ENCODE results near the gene GSK3B. TPM values are rescaled to one million over a fixed set of nuclear protein-coding genes. Genes with fewer than 3 reads are reported as not detected.
A peak's percentile ranks its signal among the peaks of the same experiment; 100 is the strongest.
"Not testable (repeated sequence)": the region's sequence is repeated elsewhere in the genome, so short reads cannot be mapped to it uniquely, and the experiment has no call there.

The GSK3B gene
- total RNA-seq, 2 donors from 2014 or later, result 26.3 to 44.2 TPM

- ATAC-seq; H3K27ac Mint-ChIP-seq; DNase-seq (ENCODE audit: low spot score in 2 of 2): not testable (repeated sequence)
- peaks cover 16 to 33% of the 10 kb centered on the region in 2 donors for H3K9me3 Mint-ChIP-seq
- H3K36me3 Mint-ChIP-seq, result peaks cover 19 to 62% of the 10 kb centered on the region in 2 donors
Observed at GRCh38 chr3:120005741-120006140, 88.5 kb downstream of the GSK3B start.

- not testable (repeated sequence) for DNase-seq (ENCODE audit: low spot score in 2 of 2)
- H3K36me3 Mint-ChIP-seq, result peaks cover 31 to 71% of the 10 kb centered on the region in 2 donors
Observed at GRCh38 chr3:120004008-120004498, 90.2 kb downstream of the GSK3B start.

GRCh38 chr3:119998166-119998565 lies 96.1 kb downstream of the GSK3B start:
- Mint-ChIP-seq H3K27ac (no peak overlapping the region), H3K36me3 (peaks cover 19 to 35% of the 10 kb centered on the region in 2 donors), H3K9me3 (peaks cover 0 to 16% of the 10 kb centered on the region in 2 donors)
- DNase-seq (ENCODE audit: low spot score in 2 of 2), result no peak
- no peak for ATAC-seq

More at GRCh38 chr3:120004008-120004498, 90.2 kb downstream of the GSK3B start:
- not testable (repeated sequence) for H3K27ac Mint-ChIP-seq, ATAC-seq
- H3K9me3 Mint-ChIP-seq, result peaks cover 12 to 40% of the 10 kb centered on the region in 2 donors

- peak in 1 of 2 donors; percentile 55 for ATAC-seq
- Mint-ChIP-seq H3K27ac (no peak overlapping the region), H3K9me3 (peaks cover 4 to 10% of the 10 kb centered on the region in 2 donors)
Observed at GRCh38 chr3:119990888-119991287, 103.4 kb downstream of the GSK3B start.

GRCh38 chr3:119989981-119990655 lies 104.1 kb downstream of the GSK3B start:
- ATAC-seq, result no peak
- H3K27ac Mint-ChIP-seq, result no peak overlapping the region
- DNase-seq (ENCODE audit: low spot score in 2 of 2), result no peak
- peaks cover 24 to 35% of the 10 kb centered on the region in 2 donors for H3K36me3 Mint-ChIP-seq
- peaks cover 8 to 17% of the 10 kb centered on the region in 2 donors for H3K9me3 Mint-ChIP-seq

More at GRCh38 chr3:119990888-119991287, 103.4 kb downstream of the GSK3B start:
- peaks cover 18 to 28% of the 10 kb centered on the region in 2 donors for H3K36me3 Mint-ChIP-seq
- DNase-seq (ENCODE audit: low spot score in 2 of 2), result no peak

- ATAC-seq; DNase-seq (ENCODE audit: low spot score in 2 of 2); H3K27ac Mint-ChIP-seq: not testable (repeated sequence)
- Mint-ChIP-seq H3K36me3 (peaks cover 55 to 67% of the 10 kb centered on the region in 2 donors), H3K9me3 (peaks cover 21 to 41% of the 10 kb centered on the region in 2 donors)
Observed at GRCh38 chr3:119986812-119987211, 107.4 kb downstream of the GSK3B start.

- H3K9me3 Mint-ChIP-seq, result peaks cover 17 to 39% of the 10 kb centered on the region in 2 donors
- ATAC-seq (no peak), DNase-seq (ENCODE audit: low spot score in 2 of 2) (no peak)
- H3K27ac Mint-ChIP-seq, result no peak overlapping the region
- H3K36me3 Mint-ChIP-seq, result peaks cover 59 to 66% of the 10 kb centered on the region in 2 donors
Observed at GRCh38 chr3:119981386-119981785, 112.9 kb downstream of the GSK3B start.

GRCh38 chr3:119978554-119979208 lies 115.6 kb downstream of the GSK3B start:
- DNase-seq (ENCODE audit: low spot score in 2 of 2) (no peak), ATAC-seq (no peak)
- Mint-ChIP-seq H3K36me3 (peaks cover 36 to 41% of the 10 kb centered on the region in 2 donors), H3K27ac (peak overlapping the region; percentile 4 to 36), H3K9me3 (peaks cover 6 to 18% of the 10 kb centered on the region in 2 donors)

GRCh38 chr3:119977353-119977752 lies 116.9 kb downstream of the GSK3B start:
- peaks cover 0 to 8% of the 10 kb centered on the region in 2 donors for H3K9me3 Mint-ChIP-seq
- ATAC-seq (no peak), DNase-seq (ENCODE audit: low spot score in 2 of 2) (no peak)
- peaks cover 25 to 29% of the 10 kb centered on the region in 2 donors for H3K36me3 Mint-ChIP-seq
- no peak overlapping the region for H3K27ac Mint-ChIP-seq

GRCh38 chr3:119976214-119976613 lies 118.0 kb downstream of the GSK3B start:
- peaks cover 17 to 27% of the 10 kb centered on the region in 2 donors for H3K36me3 Mint-ChIP-seq
- H3K9me3 Mint-ChIP-seq, result peaks cover 0 to 6% of the 10 kb centered on the region in 2 donors
- H3K27ac Mint-ChIP-seq, result no peak overlapping the region
- ATAC-seq, result no peak
- no peak for DNase-seq (ENCODE audit: low spot score in 2 of 2)

- Mint-ChIP-seq H3K9me3 (peaks cover 0 to 6% of the 10 kb centered on the region in 2 donors), H3K27ac (no peak overlapping the region), H3K36me3 (peaks cover 15 to 25% of the 10 kb centered on the region in 2 donors)
- no peak for DNase-seq (ENCODE audit: low spot score in 2 of 2)
- ATAC-seq, result no peak
Observed at GRCh38 chr3:119974656-119975055, 119.6 kb downstream of the GSK3B start.

- DNase-seq (ENCODE audit: low spot score in 2 of 2) (no peak), ATAC-seq (no peak)
- H3K9me3 Mint-ChIP-seq, result no peaks in the 10 kb centered on the region
- no peak overlapping the region for H3K27ac Mint-ChIP-seq
- H3K36me3 Mint-ChIP-seq, result peaks cover 5 to 10% of the 10 kb centered on the region in 2 donors
Observed at GRCh38 chr3:119973018-119973646, 121.1 kb downstream of the GSK3B start.

- DNase-seq (ENCODE audit: low spot score in 2 of 2) (no peak), ATAC-seq (no peak)
- no peak overlapping the region for H3K27ac Mint-ChIP-seq
- no peaks in the 10 kb centered on the region for H3K9me3 Mint-ChIP-seq
- H3K36me3 Mint-ChIP-seq, result peaks cover 0 to 6% of the 10 kb centered on the region in 2 donors
Observed at GRCh38 chr3:119969759-119970158, 124.5 kb downstream of the GSK3B start.

GRCh38 chr3:119967353-119968006 lies 126.8 kb downstream of the GSK3B start:
- ATAC-seq (no peak), DNase-seq (ENCODE audit: low spot score in 2 of 2) (no peak)
- peaks cover 0 to 3% of the 10 kb centered on the region in 2 donors for H3K9me3 Mint-ChIP-seq
- H3K36me3 Mint-ChIP-seq, result peaks cover 0 to 6% of the 10 kb centered on the region in 2 donors
- H3K27ac Mint-ChIP-seq, result no peak overlapping the region

GRCh38 chr3:119965692-119966091 lies 128.6 kb downstream of the GSK3B start:
- Mint-ChIP-seq H3K27ac (no peak overlapping the region), H3K9me3 (peaks cover 0 to 8% of the 10 kb centered on the region in 2 donors), H3K36me3 (peaks cover 0 to 11% of the 10 kb centered on the region in 2 donors)
- ATAC-seq, result no peak
- no peak for DNase-seq (ENCODE audit: low spot score in 2 of 2)

GRCh38 chr3:119964294-119964693 lies 130.0 kb downstream of the GSK3B start:
- Mint-ChIP-seq H3K9me3 (peaks cover 0 to 8% of the 10 kb centered on the region in 2 donors), H3K27ac (no peak overlapping the region), H3K36me3 (peaks cover 0 to 12% of the 10 kb centered on the region in 2 donors)
- DNase-seq (ENCODE audit: low spot score in 2 of 2) (no peak), ATAC-seq (no peak)

Data from activated naive CD4-positive, alpha-beta T cell treated with anti-CD3 and anti-CD28 coated beads, Interleukin-2, amount 50 U/mL, for 72 hours (primary cell).